Loucy (cell line): ENCODE measurements around the gene CALU.

Experiments used
- CTCF ChIP-seq: fragments of 200-600 bp; sonication (generic); conservative IDR thresholded peaks from 2 replicates; pipeline ENCODE4 v1.5.1; 2014; ENCODE audit warnings: mild to moderate bottlenecking, antibody characterized with exemption, low read length
- EZH2phosphoT487 ChIP-seq: fragments of 200-600 bp; IDR thresholded peaks from 2 replicates; pipeline ENCODE4 v1.6.1; 2018; ENCODE audit warnings: antibody characterized with exemption, mild to moderate bottlenecking, moderate library complexity, borderline replicate concordance

- no peak for TF ChIP-seq CTCF
- TF ChIP-seq EZH2phosphoT487, result no peak
Observed at GRCh38 chr7:128790315-128791041, 51.3 kb downstream of the CALU start.
